Measurements from ENCODE around the gene SIRT7.

SIRT7 gene

DNA sequence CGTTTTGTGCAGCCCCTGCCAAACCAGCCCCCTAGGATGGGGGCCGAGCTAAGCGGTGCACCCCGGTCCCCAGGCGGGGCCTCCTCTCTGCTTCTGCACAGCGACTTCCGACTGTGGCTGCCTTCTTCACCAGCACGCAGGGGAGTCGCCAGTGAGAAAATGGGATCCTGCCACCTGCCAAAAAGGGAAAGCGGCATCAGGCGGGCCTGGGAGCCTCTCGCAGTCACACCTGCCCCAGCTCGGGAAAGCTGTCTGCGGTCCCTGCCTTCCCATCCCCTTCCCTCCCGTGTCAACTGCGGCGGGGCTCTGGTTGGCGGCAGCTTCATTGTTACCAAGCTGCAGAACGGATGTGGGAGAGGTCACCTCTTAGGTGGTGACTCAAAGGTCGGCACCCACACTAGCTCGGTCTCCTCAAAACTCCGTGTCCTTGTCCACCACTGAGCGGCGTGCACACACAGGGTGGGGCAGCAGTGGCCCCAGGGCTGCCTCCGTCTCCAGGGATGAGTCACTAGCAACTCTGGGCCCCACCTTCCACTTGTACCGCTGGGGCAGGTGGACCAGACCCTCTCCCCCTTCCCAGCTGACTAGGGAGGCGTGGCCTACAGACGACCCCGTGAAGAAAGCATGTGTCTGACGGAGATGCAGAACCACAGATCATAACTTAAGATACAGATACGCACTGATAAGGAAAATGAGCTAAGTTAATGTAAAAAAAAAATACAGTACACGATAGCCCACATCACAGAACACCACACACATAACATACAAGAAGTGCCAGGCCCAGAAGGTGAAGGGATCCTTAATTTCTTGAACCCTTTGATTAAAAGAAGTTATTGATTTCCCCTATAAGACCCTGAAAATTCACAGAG is 5.3 kb downstream of the SIRT7 start:
- Histone ChIP-seq H3K9me3 (ENCODE audit: insufficient read depth, low read depth, low read length) (no peaks in the 10 kb centered on the region), H3K27ac (ENCODE audit: low read depth, low read length) (no peak overlapping the region), H3K9ac (ENCODE audit: low read depth, low read length) (no peak overlapping the region), H3K36me3 (ENCODE audit: insufficient read depth, low read length) (peaks cover 36% of the 10 kb centered on the region), H3K4me1 (ENCODE audit: insufficient read depth, low read length) (peaks cover 6% of the 10 kb centered on the region; the same call in 1 of the 2 replicates), H3K4me3 (ENCODE audit: low read length) (no peak overlapping the region), H3K27me3 (ENCODE audit: insufficient read depth, low read length) (peaks cover 10% of the 10 kb centered on the region)
- WGBS: 93% methylated on average over 31 of the region's 32 CpGs

DNA sequence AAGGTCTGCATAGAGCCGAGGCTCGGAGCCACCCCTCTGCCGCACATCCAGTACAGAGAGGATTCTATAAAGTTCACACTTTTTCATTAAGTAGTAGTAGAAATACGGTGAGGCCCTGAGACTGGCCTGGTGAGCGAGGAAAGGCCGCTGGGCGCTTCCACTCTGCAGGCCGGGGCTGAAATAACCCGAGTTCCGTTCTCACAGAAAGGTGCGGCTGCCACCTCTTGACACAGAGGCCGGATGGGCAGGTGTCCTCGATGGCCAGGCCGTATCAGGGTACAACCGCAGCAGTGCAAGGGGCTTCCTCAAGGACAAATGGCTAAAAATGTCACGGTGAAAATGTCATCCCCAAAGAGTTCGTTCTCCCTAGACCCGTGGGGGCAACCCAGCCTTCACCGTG is 6.0 kb downstream of the SIRT7 start:
- H3K9me3 ChIP-seq (ENCODE audit: insufficient read depth, low read depth, low read length): no peaks in the 10 kb centered on the region
- peak overlapping the region; percentile 25; the same call in 1 of the 2 replicates for H3K27ac ChIP-seq (ENCODE audit: low read depth, low read length)
- H3K4me3 ChIP-seq (ENCODE audit: low read length): peak overlapping the region; percentile 41
- H3K4me1 ChIP-seq (ENCODE audit: insufficient read depth, low read length): peaks cover 3% of the 10 kb centered on the region; the same call in 1 of the 2 replicates
- H3K9ac ChIP-seq (ENCODE audit: low read depth, low read length): no peak overlapping the region
- 92% methylated on average over 19 of the region's 19 CpGs for WGBS
- peaks cover 10% of the 10 kb centered on the region for H3K27me3 ChIP-seq (ENCODE audit: insufficient read depth, low read length)
- H3K36me3 ChIP-seq (ENCODE audit: insufficient read depth, low read length): peaks cover 36% of the 10 kb centered on the region

DNA sequence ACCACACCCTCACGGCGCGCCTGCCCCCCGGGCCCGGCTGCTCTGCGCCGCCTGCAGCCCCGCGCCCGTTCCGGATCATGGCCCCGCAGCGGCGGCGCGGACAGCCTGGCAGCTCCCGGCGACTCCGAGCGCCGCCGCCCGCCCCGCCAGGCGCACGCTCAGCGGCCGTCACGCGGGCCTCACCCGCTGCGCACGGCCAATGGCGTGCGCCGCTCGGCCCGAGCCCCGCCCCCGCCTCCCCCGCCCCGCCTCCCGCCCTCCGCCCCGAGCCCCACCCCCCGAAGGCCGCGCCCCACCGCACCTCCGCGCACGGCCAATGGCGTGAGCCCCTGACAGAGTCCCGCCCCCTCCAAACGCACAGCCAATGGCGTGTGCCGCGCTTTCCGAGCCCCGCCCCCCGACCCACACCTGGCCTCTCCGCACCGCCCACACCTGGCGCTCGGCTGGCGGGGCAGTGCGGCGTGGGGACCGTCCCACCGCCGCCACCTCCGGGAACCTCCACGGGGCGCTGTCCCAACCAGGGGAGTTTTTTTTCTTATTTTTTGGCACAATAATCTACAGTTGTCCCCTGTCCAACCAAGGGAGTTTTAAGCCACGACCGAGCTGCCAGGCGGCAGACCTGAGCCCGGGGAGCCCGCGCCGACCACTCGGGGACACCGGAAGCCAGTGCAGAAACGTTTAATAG is 6.6 kb downstream of the SIRT7 start, which contains the start of gene PCYT2:
PCYT2 (minus strand) TSS at position 123 of the 685 bp plus-strand sequence; CDS start at position 79, 44 bp downstream.
- 8% methylated on average over 69 of the region's 84 CpGs for WGBS
- no peaks in the 10 kb centered on the region for H3K9me3 ChIP-seq (ENCODE audit: insufficient read depth, low read depth, low read length)
- H3K9ac ChIP-seq (ENCODE audit: low read depth, low read length): peak within 1 kb of the TSS; percentile 73
- H3K27ac ChIP-seq (ENCODE audit: low read depth, low read length): peak within 1 kb of the TSS; percentile 29; the same call in 1 of the 2 replicates
- peak within 1 kb of the TSS; percentile 85 for H3K4me3 ChIP-seq (ENCODE audit: low read length)
- H3K36me3 ChIP-seq (ENCODE audit: insufficient read depth, low read length): peaks cover 36% of the 10 kb centered on the region
- H3K27me3 ChIP-seq (ENCODE audit: insufficient read depth, low read length): peaks cover 10% of the 10 kb centered on the region
- H3K4me1 ChIP-seq (ENCODE audit: insufficient read depth, low read length): no peaks in the 10 kb centered on the region

DNA sequence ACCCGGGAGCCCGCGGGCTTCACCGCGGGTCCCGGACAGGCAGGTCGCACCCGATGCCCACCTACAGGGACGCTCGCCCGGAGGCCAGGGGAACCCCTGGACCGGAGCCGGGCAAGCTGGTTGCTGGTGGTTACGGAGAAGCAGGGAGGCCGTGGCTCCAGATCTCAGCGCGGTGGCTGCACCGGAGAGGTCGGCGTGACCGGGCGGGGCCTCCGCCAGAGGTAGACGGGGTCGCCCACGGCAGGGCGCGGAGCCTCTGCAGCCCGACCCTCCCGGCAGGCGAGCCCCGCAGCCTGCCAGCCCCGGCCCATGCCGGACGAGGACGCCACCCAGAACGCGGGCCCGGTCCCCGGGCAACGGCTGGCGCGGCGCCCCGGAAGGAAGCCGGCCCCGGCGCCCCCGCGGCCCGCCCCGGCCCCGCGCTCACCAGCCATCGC is 7.1 kb downstream of the SIRT7 start:
- Histone ChIP-seq H3K9me3 (ENCODE audit: insufficient read depth, low read depth, low read length) (no peaks in the 10 kb centered on the region), H3K27me3 (ENCODE audit: insufficient read depth, low read length) (peaks cover 10% of the 10 kb centered on the region), H3K9ac (ENCODE audit: low read depth, low read length) (peak overlapping the region; percentile 73), H3K27ac (ENCODE audit: low read depth, low read length) (peak overlapping the region; percentile 29; the same call in 1 of the 2 replicates), H3K36me3 (ENCODE audit: insufficient read depth, low read length) (peaks cover 33% of the 10 kb centered on the region), H3K4me3 (ENCODE audit: low read length) (peak overlapping the region; percentile 85), H3K4me1 (ENCODE audit: insufficient read depth, low read length) (no peaks in the 10 kb centered on the region)
- under 1% methylated on average over 55 of the region's 55 CpGs for WGBS

DNA sequence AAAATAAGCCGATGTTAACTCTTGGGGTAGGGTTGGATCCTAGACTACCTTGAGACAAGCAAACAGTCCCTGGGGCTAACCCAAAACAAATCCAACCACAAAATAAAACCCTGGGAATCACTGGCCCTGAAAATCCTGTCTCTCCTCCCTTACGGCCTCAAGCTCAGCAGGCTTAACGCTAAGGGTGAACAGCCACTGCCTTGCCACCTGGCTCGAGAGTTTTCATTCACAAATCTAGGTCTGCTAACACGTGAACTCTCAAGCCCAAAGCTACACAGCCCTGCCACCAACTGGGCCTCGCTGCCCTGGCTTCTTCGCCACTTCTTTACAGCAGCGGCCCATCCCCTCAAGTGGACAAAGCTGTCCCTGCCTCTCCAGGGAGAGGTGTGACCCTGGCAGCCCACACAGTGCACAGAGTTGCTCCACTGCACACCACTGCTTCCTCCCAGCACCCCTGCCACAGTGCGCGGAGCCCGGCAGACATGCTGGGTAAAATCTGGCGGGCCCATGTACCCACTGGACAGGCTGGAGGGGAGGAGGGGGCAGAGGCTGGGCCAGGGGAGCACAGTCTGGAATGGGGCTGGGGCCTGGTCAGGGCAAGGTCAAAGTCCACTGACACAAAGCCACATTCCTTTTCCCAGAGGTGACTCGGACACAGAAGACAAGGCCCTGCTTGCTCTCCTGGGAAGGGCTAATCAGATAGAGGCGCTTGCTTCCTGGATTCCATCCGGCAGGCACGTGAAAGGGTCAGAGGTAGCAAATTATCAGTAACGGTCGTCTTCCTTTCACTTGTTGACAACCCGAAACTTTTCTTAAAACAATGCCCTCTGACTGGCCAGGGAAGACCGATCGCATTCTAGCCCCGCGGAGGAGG is 7.8 kb downstream of the SIRT7 start:
- 50% methylated on average over 23 of the region's 23 CpGs for WGBS
- Histone ChIP-seq H3K36me3 (ENCODE audit: insufficient read depth, low read length) (peaks cover 28% of the 10 kb centered on the region), H3K4me1 (ENCODE audit: insufficient read depth, low read length) (no peaks in the 10 kb centered on the region), H3K9me3 (ENCODE audit: insufficient read depth, low read depth, low read length) (no peaks in the 10 kb centered on the region), H3K27ac (ENCODE audit: low read depth, low read length) (peak overlapping the region; percentile 29; the same call in 1 of the 2 replicates), H3K9ac (ENCODE audit: low read depth, low read length) (peak overlapping the region; percentile 73), H3K27me3 (ENCODE audit: insufficient read depth, low read length) (peaks cover 10% of the 10 kb centered on the region), H3K4me3 (ENCODE audit: low read length) (peak overlapping the region; percentile 85)

DNA sequence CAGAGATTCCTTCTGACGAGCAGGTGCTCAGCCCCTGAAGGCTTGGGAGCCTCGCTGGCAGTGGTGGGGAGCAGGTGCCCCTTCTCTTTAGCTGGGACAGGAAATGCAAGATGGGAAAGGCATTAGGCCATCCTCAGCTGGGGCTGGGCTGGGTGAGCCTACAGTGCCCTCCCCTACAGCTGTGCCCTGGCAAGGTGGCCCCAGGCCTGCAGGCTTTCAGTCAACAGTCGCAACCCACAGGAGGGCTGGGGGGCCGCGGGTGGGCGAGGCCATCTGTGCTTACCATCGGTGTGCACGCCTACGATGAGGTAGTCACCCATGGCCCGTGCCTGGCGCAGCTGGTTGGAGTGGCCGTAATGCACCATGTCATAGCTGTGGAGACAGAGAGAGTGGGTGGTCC is 8.7 kb downstream of the SIRT7 start:
- Histone ChIP-seq H3K9me3 (ENCODE audit: insufficient read depth, low read depth, low read length) (no peaks in the 10 kb centered on the region), H3K36me3 (ENCODE audit: insufficient read depth, low read length) (peaks cover 23% of the 10 kb centered on the region), H3K9ac (ENCODE audit: low read depth, low read length) (no peak overlapping the region), H3K4me3 (ENCODE audit: low read length) (no peak overlapping the region), H3K27ac (ENCODE audit: low read depth, low read length) (no peak overlapping the region), H3K27me3 (ENCODE audit: insufficient read depth, low read length) (peaks cover 10% of the 10 kb centered on the region), H3K4me1 (ENCODE audit: insufficient read depth, low read length) (no peaks in the 10 kb centered on the region)
- WGBS: 94% methylated on average over 12 of the region's 12 CpGs

DNA sequence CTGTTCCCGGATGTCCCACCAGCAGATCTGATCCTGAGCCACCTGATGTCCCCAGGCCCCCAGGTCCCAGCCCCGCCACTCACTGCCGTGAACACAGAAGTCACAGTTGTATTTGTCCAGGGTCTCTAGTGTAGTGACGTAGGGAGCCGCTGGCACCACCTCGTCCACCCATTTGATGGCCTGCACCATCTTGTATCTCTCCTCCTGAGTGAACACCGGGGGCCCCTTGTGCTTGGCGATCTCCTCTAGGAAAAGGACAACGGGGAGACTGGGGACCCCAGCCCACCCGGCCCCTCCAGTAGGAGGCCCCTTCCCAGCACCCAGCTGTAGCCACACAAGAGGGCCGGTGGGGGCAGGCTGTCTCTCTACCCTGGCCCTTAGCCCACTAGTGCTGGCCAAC is 9.2 kb downstream of the SIRT7 start:
- no peak overlapping the region for H3K27ac ChIP-seq (ENCODE audit: low read depth, low read length)
- H3K36me3 ChIP-seq (ENCODE audit: insufficient read depth, low read length): peaks cover 19% of the 10 kb centered on the region
- peaks cover 10% of the 10 kb centered on the region for H3K27me3 ChIP-seq (ENCODE audit: insufficient read depth, low read length)
- H3K4me3 ChIP-seq (ENCODE audit: low read length): no peak overlapping the region
- 95% methylated on average over 11 of the region's 11 CpGs for WGBS
- no peaks in the 10 kb centered on the region for H3K9me3 ChIP-seq (ENCODE audit: insufficient read depth, low read depth, low read length)
- no peak overlapping the region for H3K9ac ChIP-seq (ENCODE audit: low read depth, low read length)
- H3K4me1 ChIP-seq (ENCODE audit: insufficient read depth, low read length): no peaks in the 10 kb centered on the region

DNA sequence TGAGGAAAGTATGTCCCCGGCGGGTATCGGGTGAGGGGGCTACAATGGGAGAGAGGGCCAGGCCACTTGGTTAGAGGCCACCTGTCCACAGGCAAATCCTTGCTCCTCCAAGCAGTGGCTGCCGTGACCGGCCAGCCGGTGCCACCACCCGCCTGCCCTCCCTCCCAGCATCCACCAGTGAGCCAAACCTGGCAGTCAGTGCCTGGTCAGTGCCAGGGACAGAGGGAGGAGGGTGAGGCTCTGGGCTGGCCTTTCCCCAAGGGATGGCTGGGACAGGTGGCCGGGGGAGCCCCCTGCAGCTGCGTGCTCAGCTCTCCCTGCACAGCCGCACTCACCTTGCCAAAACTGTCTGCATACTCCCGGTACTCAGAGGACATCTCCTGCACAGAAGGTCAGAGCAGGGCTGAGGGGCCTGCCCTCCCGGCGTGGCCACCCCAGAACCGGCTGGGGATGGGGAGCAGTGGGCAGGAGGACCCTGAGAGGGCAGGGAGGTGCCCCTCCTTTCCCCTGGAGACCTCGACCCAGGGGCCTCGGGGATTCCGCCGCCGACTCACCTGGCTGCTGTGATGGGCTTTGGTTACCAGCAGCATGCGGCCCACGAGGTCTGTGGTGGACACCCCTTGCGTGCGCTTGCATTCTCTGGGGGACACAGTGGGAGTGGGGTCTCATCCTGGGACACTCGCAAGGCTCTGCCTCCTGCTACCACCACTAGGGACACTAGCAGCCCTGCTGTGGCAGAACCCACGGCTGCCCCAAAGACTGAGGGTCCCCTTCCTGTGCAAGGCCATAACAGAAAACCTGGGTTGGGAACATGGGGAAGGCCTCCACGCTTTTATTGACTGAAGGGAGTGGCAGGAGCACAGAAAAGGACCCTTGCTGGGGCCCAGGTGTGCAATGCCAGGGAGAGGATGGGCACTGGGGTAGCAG is 10.5 kb downstream of the SIRT7 start:
- Histone ChIP-seq H3K36me3 (ENCODE audit: insufficient read depth, low read length) (0 out of 2 replicates have a peak, but pooled peaks cover 7% of the 10 kb centered on the region), H3K4me3 (ENCODE audit: low read length) (no peak overlapping the region), H3K9me3 (ENCODE audit: insufficient read depth, low read depth, low read length) (no peaks in the 10 kb centered on the region), H3K27me3 (ENCODE audit: insufficient read depth, low read length) (peaks cover 16% of the 10 kb centered on the region), H3K27ac (ENCODE audit: low read depth, low read length) (no peak overlapping the region), H3K4me1 (ENCODE audit: insufficient read depth, low read length) (no peaks in the 10 kb centered on the region), H3K9ac (ENCODE audit: low read depth, low read length) (no peak overlapping the region)
- 94% methylated on average over 26 of the region's 26 CpGs for WGBS

DNA sequence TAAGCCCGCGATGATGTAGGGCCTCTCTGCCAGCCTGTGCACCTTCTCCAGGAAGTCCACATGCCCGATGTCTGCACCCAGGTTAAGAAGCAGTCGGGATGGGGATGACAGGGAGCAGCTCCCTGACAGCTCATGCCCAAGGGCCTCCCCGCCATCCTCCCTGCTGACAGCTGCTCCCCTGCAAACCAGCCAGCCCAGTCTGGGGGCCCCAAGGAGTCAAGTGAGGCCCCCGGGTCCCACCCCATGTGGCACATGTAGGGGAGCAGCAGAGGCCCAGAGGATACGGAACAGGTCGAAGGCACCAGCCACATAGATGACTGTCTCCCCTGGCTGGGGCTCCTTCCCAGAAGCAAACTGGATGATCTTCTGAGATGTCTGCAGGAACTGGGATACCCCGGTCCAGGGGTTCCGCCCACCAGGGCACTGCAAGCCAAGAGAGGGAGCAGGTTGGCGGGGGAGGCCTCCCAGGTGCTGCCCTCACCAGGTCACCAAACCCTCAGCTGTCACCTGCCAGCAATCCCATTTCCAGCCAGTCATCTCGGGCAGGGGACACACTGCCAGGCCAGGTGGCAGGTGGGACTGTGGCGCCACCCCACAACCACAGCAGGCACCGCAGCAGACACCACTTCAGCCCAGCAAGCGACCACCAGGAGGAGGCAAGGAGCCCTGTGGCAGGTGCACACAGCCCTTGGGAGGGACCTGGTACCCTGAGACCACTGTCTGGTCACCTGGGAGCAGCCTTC is 11.3 kb downstream of the SIRT7 start:
- WGBS: 91% methylated on average over 15 of the region's 15 CpGs
- Histone ChIP-seq H3K36me3 (ENCODE audit: insufficient read depth, low read length) (0 out of 2 replicates have a peak, but pooled peaks cover 7% of the 10 kb centered on the region), H3K27me3 (ENCODE audit: insufficient read depth, low read length) (peaks cover 25% of the 10 kb centered on the region)

More for the DNA sequence above, 11.3 kb downstream of the SIRT7 start:
- H3K9ac ChIP-seq (ENCODE audit: low read depth, low read length): no peak overlapping the region
- H3K4me3 ChIP-seq (ENCODE audit: low read length): no peak overlapping the region
- H3K4me1 ChIP-seq (ENCODE audit: insufficient read depth, low read length): no peaks in the 10 kb centered on the region
- no peak overlapping the region for H3K27ac ChIP-seq (ENCODE audit: low read depth, low read length)
- no peaks in the 10 kb centered on the region for H3K9me3 ChIP-seq (ENCODE audit: insufficient read depth, low read depth, low read length)
